Ascending aorta (tissue), 2 donors: ENCODE results near the gene SLC6A20. TPM values are rescaled to one million over a fixed set of nuclear protein-coding genes. Genes with fewer than 3 reads are reported as not detected.

ENCODE experiments used
- DNase-seq, 2 donors: peaks; one replicate each; pipeline ENCODE4 v3.0.0-alpha.2; 2019; ENCODE audit warnings: low spot score in 2 of 2
- H3K27ac ChIP-seq, 2 donors: fragments of 200-600 bp; sonication (generic); one replicate each; pipeline ENCODE4 v1.5.1; 2016 to 2017; ENCODE audit warnings: mild to moderate bottlenecking in 1 of 2
- H3K27me3 ChIP-seq: fragments of 200-600 bp; sonication (generic); one replicate; pipeline ENCODE4 v1.5.1; 2017
- H3K36me3 ChIP-seq, 2 donors: fragments of 200-600 bp; sonication (generic); one replicate each; pipeline ENCODE4 v1.5.1; 2016
- H3K4me1 ChIP-seq, 2 donors: fragments of 200-600 bp; sonication (generic); one replicate each; pipeline ENCODE4 v1.5.1; 2016 to 2017; ENCODE audit warnings: mild to moderate bottlenecking in 1 of 2
- H3K4me3 ChIP-seq, 2 donors: fragments of 200-600 bp; sonication (generic); one replicate each; pipeline ENCODE4 v1.5.1; 2016 to 2017; ENCODE audit warnings: mild to moderate bottlenecking in 1 of 2
- H3K9me3 ChIP-seq, 2 donors: fragments of 200-600 bp; sonication (generic); one replicate each; pipeline ENCODE4 v1.5.1; 2016
- CTCF ChIP-seq, 3 experiments: fragments of 200-600 bp in 2 of 3; fragments of 450-650 bp in 1 of 3; sonication (generic) in 2 of 3; IDR thresholded peaks; one replicate each; pipeline ENCODE4 v1.5.1; 2016 to 2019; ENCODE audit warnings: antibody characterized with exemption in 3 of 3, mild to moderate bottlenecking in 1 of 3, moderate library complexity in 1 of 3
- intact Hi-C: fragments of 100-400 bp; cut with DNase I; formaldehyde crosslinking; loops from one replicate; pipeline ENCODE4 v1.15.1; 2023
- total RNA-seq: library from RNA; depleted of rRNA; stranded (reverse); fragments of >200 nt; gene quantifications from one replicate; pipeline ENCODE4 v1.1.0, GENCODE V29; 2016

The SLC6A20 gene
- total RNA-seq, 1 donor from 2014 or later = not detected

- no peak overlapping the region for H3K27ac ChIP-seq
- no peak for TF ChIP-seq CTCF (IDR thresholded peaks at IDR 0.05)
- peak in 1 of 2 donors; percentile 30 for DNase-seq
- no peak overlapping the region for H3K4me3 ChIP-seq
- H3K9me3 ChIP-seq = no peaks in the 10 kb centered on the region
- H3K36me3 ChIP-seq = no peaks in the 10 kb centered on the region
- intact Hi-C loops = no loop called here
- H3K27me3 ChIP-seq = no peaks in the 10 kb centered on the region
- no peaks in the 10 kb centered on the region for H3K4me1 ChIP-seq
Observed at GRCh38 chr3:45790596-45790995, 5.7 kb downstream of the SLC6A20 start.

DNA sequence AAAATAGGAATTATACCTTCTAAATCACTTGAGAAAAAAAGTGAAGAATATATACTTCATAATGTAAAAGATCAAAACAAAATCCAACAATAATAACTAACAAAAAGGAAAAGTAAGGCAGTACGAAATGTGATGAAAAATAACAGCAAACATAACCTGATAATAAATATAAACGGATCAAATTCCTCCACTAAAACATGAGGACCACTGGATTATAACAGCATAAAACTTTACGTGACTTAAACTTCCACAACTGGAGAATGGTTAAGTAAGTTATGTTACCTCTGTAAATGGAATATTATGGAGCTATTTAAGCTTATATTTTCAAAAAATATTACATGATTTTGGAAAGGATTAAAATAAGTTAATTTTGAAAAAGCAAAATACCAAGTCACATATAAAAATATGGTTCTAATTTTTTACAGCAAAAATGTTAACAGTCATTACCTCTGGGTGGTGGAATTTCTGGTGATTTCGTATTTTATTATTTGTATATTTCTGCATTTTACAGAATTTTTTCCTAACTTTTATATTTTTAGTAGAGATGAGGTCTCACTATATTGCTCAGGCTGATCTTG, 7.0 kb downstream of the SLC6A20 start:
- Histone ChIP-seq H3K36me3 (no peaks in the 10 kb centered on the region), H3K4me3 (no peak overlapping the region), H3K4me1 (no peaks in the 10 kb centered on the region), H3K27ac (no peak overlapping the region), H3K27me3 (no peaks in the 10 kb centered on the region), H3K9me3 (no peaks in the 10 kb centered on the region)
- intact Hi-C loops = no loop called here
- no peak for DNase-seq
- no peak for TF ChIP-seq CTCF (IDR thresholded peaks at IDR 0.05)

DNA sequence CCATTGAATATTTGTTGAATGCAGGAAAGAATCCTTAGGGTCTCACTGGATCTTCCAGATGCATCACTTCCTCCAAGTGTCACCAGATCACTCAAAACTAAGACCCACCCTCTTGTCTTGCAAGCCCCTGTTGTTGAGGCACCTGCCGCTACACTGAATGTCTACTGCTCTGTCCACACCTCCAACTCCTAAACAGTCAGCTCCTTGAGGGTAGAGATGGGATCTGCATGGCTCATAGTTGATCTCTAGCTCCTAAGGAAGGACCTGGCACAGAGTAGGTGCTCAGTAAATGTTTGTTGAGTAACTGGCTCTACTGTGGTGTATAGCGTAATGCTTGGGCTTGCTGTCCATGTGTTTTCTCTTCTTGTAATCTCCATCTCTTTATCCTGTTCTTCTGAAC, 8.8 kb downstream of the SLC6A20 start:
- no peak for TF ChIP-seq CTCF (IDR thresholded peaks at IDR 0.05)
- Histone ChIP-seq H3K4me1 (no peaks in the 10 kb centered on the region), H3K27me3 (no peaks in the 10 kb centered on the region), H3K36me3 (no peaks in the 10 kb centered on the region), H3K9me3 (no peaks in the 10 kb centered on the region), H3K4me3 (no peak overlapping the region), H3K27ac (no peak overlapping the region)
- no peak for DNase-seq
- intact Hi-C loops = no loop called here

DNA sequence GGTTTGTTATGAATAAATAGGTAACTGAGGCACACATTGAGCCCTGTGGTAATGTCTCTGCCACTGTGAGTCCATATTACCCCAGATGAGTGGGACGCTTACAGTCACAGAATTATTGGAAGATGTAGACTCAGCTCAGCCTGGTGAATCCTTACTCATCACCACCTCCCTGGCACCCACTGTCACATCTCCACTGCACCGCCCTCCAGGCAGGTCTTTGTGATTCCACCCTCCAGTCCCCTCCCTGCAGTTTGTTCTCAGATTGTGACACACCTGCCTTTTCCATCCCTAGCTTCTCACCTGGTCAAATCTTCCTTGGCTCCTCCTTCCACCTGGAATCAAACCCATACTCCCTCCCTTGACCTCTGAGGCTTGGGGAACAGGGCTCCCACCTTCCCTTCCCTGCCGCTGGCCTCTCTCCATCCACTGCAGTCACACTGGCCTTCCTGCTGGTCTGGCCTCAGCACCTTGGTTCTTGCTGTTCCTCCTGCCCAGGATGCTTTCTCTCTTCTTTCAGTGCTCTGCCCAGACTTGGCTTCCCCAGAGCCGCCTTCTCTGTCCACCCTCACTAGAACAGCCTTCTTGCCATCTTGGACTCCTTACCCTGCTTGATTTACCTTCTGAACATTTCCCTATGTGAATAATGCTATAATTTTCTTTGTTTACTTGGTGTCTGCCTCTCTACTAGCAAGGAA, 9.4 kb downstream of the SLC6A20 start:
- H3K27me3 ChIP-seq = no peaks in the 10 kb centered on the region
- no peaks in the 10 kb centered on the region for H3K36me3 ChIP-seq
- TF ChIP-seq CTCF (IDR thresholded peaks at IDR 0.05) = no peak
- no peak overlapping the region for H3K27ac ChIP-seq
- H3K4me3 ChIP-seq = no peak overlapping the region
- intact Hi-C loops = no loop called here
- H3K9me3 ChIP-seq = no peaks in the 10 kb centered on the region
- H3K4me1 ChIP-seq = no peaks in the 10 kb centered on the region
- DNase-seq = no peak

DNA sequence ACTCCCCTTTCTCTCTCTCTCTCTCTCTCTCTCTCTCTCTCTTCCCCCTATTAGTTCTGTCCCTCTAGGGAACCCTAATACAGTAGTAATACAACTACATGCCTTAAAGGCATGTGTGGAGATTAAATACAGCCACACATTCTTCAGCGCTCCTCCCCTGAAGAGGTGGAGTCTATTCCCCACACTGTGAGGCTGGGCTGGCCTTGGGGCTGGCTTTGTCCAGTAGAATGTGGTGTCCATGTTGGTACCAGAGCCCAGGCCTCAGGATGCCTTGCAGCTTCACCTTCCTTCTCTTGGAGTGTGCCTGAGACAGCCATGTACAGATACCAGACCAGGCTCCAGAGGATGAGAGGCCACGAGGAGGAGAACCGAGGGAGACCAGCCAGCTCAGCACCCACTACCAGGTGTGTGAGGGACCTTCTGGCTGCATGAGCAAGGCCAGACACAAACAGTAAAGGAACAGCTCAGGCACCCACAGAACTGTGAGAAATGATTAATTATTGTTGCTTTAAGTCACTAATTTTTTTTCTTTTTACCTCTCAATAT, 10.7 kb downstream of the SLC6A20 start:
- Histone ChIP-seq H3K36me3 (no peaks in the 10 kb centered on the region), H3K4me3 (no peak overlapping the region), H3K9me3 (no peaks in the 10 kb centered on the region), H3K4me1 (no peaks in the 10 kb centered on the region), H3K27ac (no peak overlapping the region), H3K27me3 (no peaks in the 10 kb centered on the region)
- no peak for TF ChIP-seq CTCF (IDR thresholded peaks at IDR 0.05)
- DNase-seq = no peak
- intact Hi-C loops = no loop called here
